AG09319 (cell line): Measurements from ENCODE around the gene NRP2.

Source experiments
- DNase-seq: peaks from one replicate; pipeline ENCODE4 v3.0.0-alpha.2; 2010; ENCODE audit warnings: low read depth; ENCODE audit errors: extremely low read depth
- TF ChIP-seq, protein P1 (sequence below): IDR thresholded peaks from 2 replicates; pipeline ENCODE4 v1.5.1; 2011; ENCODE audit warnings: low read depth, mild to moderate bottlenecking, inconsistent platforms, low read length, moderate library complexity

NRP2 gene

DNA sequence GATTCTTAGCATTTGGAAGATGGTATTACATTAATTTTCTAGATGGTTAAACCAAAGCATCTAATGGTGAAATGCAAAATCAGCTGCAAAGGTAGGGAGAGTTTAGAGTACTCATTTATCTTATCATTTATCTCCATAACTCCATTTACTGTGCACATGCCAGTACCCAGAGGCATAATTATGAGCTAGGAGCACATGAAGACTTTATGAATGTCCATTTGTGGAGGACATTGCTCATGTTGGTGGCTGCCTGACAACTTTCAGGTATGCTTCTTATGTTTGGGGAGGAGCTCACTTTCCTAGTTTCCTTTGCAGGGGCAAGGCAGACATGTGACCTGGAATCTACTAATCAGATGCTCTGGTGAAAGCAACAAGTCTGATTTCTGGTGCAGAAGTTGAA lies 134.0 kb downstream of the NRP2 start:
- DNase-seq: no peak
- TF ChIP-seq, protein P1, sequence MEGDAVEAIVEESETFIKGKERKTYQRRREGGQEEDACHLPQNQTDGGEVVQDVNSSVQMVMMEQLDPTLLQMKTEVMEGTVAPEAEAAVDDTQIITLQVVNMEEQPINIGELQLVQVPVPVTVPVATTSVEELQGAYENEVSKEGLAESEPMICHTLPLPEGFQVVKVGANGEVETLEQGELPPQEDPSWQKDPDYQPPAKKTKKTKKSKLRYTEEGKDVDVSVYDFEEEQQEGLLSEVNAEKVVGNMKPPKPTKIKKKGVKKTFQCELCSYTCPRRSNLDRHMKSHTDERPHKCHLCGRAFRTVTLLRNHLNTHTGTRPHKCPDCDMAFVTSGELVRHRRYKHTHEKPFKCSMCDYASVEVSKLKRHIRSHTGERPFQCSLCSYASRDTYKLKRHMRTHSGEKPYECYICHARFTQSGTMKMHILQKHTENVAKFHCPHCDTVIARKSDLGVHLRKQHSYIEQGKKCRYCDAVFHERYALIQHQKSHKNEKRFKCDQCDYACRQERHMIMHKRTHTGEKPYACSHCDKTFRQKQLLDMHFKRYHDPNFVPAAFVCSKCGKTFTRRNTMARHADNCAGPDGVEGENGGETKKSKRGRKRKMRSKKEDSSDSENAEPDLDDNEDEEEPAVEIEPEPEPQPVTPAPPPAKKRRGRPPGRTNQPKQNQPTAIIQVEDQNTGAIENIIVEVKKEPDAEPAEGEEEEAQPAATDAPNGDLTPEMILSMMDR: no peak

DNA sequence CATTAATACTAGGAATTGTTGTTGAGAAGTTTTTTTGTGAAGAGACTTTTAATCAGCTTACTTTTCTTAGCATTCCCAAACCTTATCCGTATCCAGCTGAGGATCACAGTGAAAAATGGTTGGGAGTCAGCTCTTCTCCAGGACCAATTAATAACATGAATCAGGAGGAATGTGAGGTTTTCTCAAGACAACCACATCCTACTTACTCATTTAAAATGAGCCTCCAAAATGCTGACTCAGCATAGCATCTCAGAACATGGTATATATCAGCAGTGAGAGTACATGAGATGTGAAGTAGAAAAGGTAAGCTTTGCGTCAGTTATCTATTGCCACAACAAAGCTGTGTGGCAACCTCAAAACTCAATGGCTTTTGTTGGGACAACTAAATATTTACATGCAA lies 140.3 kb downstream of the NRP2 start:
- DNase-seq: no peak
- TF ChIP-seq, protein P1: no peak

DNA sequence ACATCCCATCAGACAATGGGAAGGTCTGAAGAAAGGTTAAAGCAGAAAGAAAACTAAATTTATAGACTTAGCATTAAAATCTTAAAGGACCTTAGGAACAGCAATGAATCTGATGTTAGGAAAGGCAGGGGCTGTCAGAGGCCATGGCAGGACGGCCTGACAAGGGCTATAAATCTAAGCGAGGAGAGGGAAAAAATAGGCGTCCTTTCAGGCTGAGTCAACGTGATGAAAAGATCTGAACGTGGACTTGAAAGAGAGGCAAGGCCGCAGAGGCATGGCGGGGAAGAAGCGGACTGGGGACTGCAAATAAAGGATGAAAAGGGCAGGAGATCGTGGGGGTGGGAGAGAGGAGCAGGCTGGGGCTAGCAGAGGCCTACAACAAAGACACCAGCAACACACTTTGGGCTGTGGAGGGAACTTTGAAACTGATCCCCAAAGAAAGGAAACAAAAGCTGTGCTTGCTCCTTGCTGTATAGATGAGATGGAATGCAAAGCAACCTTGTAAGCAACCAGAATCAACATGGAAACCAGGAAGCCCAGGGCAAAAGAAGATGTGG lies 145.6 kb downstream of the NRP2 start:
- DNase-seq: no peak
- TF ChIP-seq, protein P1: no peak

DNA sequence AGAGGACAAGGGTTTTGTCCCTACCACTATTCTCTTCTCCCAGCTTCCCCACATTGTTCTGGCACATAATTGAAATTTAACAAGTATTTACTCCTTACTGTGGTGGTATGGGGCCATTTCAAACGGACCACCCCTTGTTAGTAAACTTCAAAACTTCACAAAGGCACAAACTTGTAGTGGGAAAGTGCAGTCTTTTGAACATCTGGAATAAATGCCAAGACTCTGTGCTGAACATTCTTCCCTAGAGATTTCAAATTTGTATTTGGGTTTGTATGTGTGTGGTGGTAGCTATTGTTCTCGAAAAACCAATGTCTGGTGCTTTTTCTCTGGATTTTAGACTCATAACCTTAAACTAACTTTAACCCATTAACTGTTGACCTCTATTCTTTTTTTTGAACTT lies 151.6 kb downstream of the NRP2 start:
- no peak for DNase-seq
- TF ChIP-seq, protein P1: no peak

DNA sequence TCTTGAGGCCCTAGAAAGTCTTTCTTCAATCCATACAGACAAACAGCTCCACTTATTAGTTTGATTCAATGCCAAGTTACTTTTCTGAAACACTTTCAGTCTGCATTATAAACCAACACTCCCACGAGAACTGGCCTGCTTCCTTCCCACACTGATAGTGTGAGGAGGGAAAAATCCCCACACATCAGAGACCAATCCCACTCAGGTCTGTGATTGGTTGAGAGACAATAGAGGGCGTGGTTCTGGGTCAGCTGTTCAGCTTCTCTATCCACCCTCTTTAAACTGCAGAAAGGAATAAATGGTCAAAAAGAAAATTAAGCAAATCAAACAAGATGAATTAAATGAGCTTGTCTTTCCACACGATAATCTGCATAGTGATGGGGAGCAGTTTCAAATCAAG lies 152.5 kb downstream of the NRP2 start:
- DNase-seq: no peak
- TF ChIP-seq, protein P1: no peak

DNA sequence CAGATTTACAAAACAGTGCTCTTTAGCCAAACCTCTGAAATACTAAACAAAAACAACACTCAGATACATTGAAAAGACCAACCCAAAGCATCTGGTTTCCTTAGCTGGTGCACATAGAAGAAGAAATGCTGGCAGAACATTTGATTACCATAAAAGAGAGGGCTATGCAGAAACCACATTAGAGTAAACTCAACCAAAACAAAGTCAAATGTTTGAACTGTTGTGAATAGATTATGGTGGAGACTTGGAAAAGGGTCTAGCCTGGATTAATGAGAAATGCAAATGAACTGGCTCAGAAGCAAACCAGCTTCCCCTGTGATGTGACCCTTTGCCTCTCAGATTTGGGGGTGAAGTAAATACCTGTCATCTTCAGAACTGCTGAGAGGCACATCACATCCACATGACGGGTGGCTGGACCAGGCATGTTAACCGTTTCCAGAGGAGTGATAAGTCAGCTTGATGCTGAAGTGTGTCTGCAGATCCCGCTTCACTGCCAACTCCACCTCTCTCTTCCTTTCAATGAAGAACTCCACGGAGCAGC lies 153.0 kb downstream of the NRP2 start:
- peak; percentile 70 for DNase-seq
- TF ChIP-seq, protein P1: no peak

DNA sequence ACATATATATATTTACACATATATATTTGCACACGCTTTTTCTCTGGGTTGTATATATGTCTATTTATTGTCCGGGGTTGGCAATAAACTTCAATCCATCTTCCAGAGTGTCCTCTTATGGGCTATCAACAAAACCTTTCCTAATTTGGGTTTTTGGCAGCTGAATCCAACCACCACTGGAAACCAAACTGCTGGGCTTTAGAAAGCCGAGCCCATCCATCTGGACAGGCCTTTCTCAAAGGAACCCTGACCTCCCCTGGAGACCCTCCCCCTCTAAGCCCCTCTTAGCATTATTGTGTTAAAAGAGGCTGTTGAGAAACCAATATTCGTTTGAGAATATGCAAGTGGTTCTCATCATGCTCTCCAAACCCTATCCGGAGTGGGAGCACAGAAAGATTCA lies 153.6 kb downstream of the NRP2 start:
- no peak for DNase-seq
- TF ChIP-seq, protein P1: no peak
